ENCODE measurements around the gene PARP16.

PARP16 gene

GRCh38 chr15:65311760-65312159 lies 25.1 kb upstream of the PARP16 start:
- DNase-seq (ENCODE audit: low read depth) = no peak

- no peak for DNase-seq (ENCODE audit: low read depth)
Measured at GRCh38 chr15:65310431-65311137, 23.9 kb upstream of the PARP16 start.

- no peak for DNase-seq (ENCODE audit: low read depth)
Measured at GRCh38 chr15:65309882-65310418, 23.3 kb upstream of the PARP16 start.

GRCh38 chr15:65307978-65308377 lies 21.3 kb upstream of the PARP16 start:
- DNase-seq (ENCODE audit: low read depth) = no peak

DNA sequence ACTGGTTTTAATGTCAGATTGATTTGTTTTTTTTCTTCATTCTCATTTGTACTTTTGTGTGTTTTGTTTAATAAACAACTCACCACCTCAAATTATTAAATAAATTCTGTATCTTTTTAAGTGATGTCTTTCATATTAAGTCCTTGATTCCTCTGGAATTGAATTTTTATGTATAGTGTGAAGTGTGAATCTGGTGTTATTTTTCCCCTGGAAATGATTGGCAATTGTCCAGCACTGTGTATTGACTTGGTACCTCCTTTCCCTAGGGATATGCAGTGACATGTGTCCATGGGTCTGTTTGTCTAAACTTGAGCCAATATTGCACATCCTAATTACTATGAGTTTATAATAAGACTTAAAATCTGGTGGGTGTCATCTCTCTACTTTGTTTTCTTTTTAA lies 19.9 kb upstream of the PARP16 start:
- no peak for DNase-seq (ENCODE audit: low read depth)

DNA sequence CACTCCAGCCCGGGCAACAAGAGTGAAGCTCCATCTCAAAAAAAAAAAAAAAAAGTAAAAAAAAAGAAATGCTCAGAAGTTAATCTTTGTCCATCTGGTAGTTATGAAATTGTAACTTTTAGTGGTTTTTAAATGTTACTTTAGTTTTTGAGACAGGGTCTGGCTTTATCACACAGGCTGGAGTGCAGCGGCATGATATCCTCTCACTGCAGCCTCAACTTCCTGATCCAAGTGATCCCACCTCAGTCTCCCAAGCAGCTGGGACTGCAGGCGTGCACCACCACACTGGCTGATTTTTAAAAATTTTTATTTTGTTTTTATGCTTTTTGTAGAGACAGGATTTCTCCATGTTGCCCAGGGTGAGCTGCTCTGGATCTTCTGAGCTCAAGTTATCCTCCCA lies 19.1 kb upstream of the PARP16 start:
- DNase-seq (ENCODE audit: low read depth) = no peak

DNA sequence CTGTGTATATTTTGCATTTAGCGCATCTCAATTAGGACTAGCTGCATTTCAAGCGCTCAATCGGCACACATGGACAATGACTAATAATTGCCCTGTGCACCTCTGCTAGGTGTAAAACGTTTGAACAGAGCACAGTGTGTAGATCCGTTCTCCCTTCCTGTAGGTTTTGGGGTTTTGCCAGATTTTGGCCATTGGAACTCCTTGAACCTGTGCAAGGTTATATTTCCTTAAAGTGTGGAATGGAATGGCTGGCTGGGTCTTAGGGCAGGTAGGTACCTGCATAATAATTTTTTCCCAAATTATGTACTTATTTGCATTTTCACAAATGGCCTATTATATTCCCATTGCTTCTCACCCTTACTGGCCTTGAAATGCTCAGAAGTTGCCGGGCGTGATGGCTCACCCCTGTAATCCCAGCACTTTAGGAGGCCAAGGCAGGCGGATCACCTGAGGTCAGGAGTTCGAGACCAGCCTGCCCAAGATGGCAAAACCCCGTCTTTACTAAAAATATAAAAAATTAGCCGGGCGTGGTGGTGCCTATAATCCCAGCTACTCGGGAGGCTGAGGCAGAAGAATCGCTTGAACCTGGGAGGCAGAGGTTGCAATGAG lies 18.6 kb upstream of the PARP16 start:
- DNase-seq (ENCODE audit: low read depth) = no peak

DNA sequence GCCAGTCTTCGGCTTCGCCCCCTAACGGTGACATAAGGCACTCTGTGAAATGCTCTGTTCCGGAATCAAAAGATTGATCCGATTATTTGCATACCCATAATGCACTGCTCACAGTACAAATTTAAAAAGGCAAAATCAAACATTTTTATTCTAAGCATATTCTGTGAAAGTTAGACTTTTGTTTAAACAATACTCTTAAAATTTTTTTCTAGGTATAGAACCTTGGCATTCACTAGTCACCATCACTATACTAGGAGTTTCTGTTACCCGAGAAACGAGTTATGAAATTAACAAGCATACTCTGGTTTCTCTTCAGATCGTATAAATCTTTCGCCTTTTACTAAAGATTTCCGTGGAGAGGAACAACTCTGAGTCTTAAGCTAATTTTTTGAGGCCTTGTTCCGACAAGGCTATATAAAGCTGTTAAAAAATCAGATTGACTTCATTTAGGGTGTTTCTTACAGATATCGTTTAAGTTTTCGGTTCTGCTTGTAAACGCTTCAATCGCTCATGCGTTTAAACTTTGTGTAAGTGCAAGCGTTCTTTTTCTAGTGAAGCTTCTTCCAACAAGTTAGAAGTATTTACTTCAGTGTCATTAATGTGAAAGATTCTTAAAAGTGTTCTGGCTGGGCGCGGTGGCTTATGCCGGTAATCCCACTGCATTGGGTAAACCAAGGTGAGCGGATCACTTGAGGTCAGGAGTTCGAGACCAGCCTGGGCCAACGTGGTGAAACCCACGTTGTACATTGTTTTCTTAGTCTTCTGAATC lies 17.9 kb upstream of the PARP16 start, which contains the start of gene RNU5B-1:
RNU5B-1 (plus strand) TSS at position 297 of the 769 bp plus-strand sequence.
- DNase-seq (ENCODE audit: low read depth) = peak; percentile 94

GRCh38 chr15:65303687-65304380 lies 17.2 kb upstream of the PARP16 start:
- DNase-seq (ENCODE audit: low read depth) = no peak

DNA sequence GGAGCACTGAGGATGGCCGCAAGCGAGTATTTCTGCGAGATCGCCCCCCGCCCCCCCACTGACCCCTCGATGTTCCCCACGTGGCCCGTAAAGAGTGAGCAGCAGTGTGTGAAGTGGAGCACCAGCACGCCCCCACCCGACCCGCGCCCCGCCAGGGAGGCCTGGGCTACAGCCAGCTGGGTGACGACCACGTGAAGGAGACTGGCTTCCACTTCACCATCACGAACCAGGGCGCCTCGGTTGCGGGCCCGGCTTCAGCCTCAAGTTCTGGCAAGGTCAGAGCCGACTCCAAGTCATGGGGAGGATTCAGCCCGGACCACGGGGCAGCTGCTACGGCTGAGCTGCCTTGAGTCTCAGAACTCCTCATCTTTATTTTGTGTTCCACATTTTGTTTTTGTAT lies 15.4 kb upstream of the PARP16 start:
- DNase-seq (ENCODE audit: low read depth) = no peak

GRCh38 chr15:65300924-65301441 lies 14.3 kb upstream of the PARP16 start:
- DNase-seq (ENCODE audit: low read depth) = no peak

- no peak for DNase-seq (ENCODE audit: low read depth)
Measured at GRCh38 chr15:65298731-65299130, 12.0 kb upstream of the PARP16 start.

GRCh38 chr15:65292938-65293518 lies 6.3 kb upstream of the PARP16 start:
- no peak for DNase-seq (ENCODE audit: low read depth)

- DNase-seq (ENCODE audit: low read depth) = no peak
Measured at GRCh38 chr15:65290228-65290627, 3.5 kb upstream of the PARP16 start.

DNA sequence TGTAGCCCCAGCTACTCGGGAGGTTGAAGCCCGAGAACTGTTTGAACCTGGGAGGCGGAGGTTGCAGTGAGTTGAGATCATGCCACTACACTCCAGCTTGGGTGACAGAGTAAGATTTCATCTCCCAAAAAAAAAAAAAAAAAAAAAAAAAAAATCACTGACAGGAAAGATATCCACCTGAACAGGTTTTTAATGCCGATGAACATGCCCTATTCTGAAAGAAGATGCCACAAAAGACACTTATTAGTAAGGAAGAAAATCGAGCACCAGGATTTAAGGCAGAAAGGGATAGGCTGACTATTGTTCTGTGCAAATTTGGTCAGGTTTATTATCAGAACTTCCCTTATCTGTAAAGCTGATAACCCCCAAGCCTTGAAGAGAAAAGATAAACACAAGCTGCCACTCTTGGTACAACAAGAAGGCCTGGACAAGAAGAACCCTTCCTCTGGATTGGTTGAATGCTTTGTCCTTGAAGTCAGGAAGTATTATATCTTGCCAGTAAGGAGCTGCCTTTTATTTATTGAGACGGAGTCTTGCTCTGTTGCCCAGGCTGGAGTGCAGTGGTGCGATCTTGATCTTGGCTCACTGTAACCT lies 2.7 kb upstream of the PARP16 start:
- DNase-seq (ENCODE audit: low read depth) = no peak

DNA sequence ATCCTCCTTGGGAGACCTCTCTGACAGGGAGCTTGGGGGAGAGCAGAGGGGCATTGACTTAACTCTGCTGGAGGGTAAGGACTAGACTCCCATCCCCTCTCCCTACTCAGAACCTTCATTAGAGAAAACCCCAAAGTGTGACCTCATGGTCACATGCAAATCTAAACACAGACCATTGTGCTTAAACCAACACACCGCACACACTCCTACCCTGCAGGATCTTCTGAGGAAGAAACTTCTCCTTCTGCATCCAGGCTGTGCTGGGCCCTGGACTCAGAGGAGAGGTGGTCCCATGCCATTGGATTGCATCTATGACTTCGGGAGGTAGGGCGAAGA lies 805 bp upstream of the PARP16 start:
- DNase-seq (ENCODE audit: low read depth) = no peak

GRCh38 chr15:65286069-65286703 lies 497 bp downstream of the PARP16 start:
- no peak for DNase-seq (ENCODE audit: low read depth)

DNA sequence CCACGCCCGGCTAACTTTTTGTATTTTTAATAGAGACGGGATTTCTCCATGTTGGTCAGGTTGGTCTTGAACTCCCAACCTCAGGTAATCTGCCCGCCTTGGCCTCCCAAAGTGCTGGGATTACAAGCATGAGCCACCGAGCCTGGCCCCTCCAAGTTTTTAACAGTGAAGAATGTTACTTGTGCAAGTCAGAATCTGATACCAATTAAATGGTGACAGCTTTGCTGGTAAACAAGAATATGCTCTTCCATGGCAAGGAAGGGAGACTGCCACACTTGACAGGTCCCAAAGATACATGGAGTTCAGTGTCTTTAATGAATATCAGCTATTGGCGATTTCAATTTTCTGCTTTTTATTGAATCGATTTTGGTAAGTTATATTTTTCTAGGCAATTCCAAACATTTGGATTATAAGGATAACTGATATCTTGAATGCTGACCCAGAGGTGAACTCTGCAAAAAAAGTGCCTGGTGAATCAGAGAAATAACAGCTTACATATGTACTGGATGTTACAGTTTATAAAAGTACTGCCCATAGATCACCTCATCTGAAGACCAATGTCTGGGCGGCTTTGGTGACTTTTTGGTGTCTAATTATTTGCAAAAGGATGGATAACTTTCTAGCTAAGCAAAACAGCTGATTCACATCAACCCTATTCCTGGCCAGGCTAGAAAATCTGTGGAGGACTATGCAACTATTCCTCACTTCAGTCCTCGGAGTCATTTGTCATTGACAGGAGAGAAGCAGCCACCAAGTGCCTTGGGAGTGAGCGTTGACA lies 1.2 kb downstream of the PARP16 start:
- DNase-seq (ENCODE audit: low read depth) = no peak

DNA sequence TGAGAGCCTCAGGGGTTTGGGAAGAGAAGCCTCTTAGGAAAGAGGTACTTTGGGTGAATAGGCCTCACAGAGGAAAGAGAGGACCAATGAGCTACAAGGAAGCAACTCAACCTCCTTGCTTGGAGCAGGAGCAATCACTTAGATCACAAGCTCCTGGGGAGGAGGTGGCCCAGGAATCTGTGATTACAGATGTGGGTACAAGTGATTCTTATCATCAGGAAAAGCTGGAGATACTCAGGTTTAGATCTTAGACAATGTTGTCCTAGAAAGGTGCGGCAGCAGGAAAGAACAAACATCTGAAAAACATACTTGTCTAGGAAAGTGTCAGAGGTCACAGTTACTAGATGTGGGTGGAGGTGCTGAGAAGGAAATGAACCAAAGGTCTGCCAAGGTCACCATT lies 8.2 kb downstream of the PARP16 start:
- DNase-seq (ENCODE audit: low read depth) = no peak

GRCh38 chr15:65277015-65277414 lies 9.7 kb downstream of the PARP16 start:
- no peak for DNase-seq (ENCODE audit: low read depth)

Measured in GM04503 (cell line).